GM12891 (cell line): Measurements from ENCODE around the gene IREB2.

ENCODE experiments used
- PAX5 ChIP-seq: IDR thresholded peaks from 2 replicates; pipeline ENCODE4 v1.6.1; 2011; ENCODE audit warnings: low read length, moderate library complexity, mild to moderate bottlenecking; ENCODE audit not compliant: insufficient read depth, severe bottlenecking
- POLR2A ChIP-seq: IDR thresholded peaks from 2 replicates; pipeline ENCODE4 v1.6.1; 2011; ENCODE audit warnings: low read depth, low read length, control low read depth

- no peak for TF ChIP-seq POLR2A
- TF ChIP-seq PAX5 = no peak
Measured at GRCh38 chr15:78434134-78434533, 3.9 kb upstream of the IREB2 start.
